ENCODE measurements around the gene HPCAL4. TPM values are rescaled to one million over a fixed set of nuclear protein-coding genes. Genes with fewer than 3 reads are reported as not detected.

HPCAL4 gene
- total RNA-seq, 4 donors from 2014 or later, result 0.55 TPM; not detected in 3

DNA sequence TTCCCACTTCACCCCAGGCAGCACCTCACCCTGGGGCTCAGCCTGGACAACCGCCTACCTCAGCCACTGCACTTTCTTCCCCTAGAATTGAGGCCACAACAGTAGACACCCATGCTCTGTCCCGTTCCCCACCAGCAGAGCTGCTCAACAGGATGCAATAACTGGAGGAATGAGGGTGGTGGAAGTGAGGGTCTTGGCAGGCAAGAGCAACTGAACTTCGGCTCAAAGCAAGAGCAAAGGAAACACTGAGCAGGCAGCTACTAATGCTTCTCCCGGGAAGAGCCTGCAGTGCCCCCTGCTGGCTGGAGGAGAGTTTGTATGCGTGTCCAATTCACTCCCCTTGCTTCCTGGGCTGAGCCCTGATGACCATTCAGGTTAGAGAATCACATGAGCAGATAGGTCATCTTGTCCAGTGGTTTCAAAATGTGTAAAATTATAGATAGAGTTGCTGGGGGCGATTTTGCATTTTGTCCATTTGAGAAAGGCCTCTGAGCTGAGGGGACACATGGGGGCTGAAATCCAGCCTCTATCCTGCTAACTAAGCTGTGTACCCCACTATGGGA lies 33.2 kb downstream of the HPCAL4 start:
- no peak overlapping the region for H3K27ac ChIP-seq
- DNase-seq (ENCODE audit: low spot score in 2 of 2), result no peak
- H3K36me3 ChIP-seq, result no peaks in the 10 kb centered on the region
- H3K4me1 ChIP-seq, result peaks cover 9% of the 10 kb centered on the region
- no peak for TF ChIP-seq POLR2AphosphoS5 (IDR thresholded peaks at IDR 0.05)
- no peak for TF ChIP-seq EP300 (IDR thresholded peaks at IDR 0.05)
- TF ChIP-seq, protein P1, sequence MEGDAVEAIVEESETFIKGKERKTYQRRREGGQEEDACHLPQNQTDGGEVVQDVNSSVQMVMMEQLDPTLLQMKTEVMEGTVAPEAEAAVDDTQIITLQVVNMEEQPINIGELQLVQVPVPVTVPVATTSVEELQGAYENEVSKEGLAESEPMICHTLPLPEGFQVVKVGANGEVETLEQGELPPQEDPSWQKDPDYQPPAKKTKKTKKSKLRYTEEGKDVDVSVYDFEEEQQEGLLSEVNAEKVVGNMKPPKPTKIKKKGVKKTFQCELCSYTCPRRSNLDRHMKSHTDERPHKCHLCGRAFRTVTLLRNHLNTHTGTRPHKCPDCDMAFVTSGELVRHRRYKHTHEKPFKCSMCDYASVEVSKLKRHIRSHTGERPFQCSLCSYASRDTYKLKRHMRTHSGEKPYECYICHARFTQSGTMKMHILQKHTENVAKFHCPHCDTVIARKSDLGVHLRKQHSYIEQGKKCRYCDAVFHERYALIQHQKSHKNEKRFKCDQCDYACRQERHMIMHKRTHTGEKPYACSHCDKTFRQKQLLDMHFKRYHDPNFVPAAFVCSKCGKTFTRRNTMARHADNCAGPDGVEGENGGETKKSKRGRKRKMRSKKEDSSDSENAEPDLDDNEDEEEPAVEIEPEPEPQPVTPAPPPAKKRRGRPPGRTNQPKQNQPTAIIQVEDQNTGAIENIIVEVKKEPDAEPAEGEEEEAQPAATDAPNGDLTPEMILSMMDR (IDR thresholded peaks at IDR 0.05), result peak; percentile 35 to 75
- no peak for TF ChIP-seq POLR2A (IDR thresholded peaks at IDR 0.05)
- H3K4me3 ChIP-seq, result no peak overlapping the region
- 43% methylated on average over 6 of the region's 6 CpGs for WGBS
- no peaks in the 10 kb centered on the region for H3K9me3 ChIP-seq
- no peaks in the 10 kb centered on the region for H3K27me3 ChIP-seq

- WGBS, result 93% methylated on average over 3 of the region's 3 CpGs
- no peak overlapping the region for H3K27ac ChIP-seq
- DNase-seq (ENCODE audit: low spot score in 2 of 2), result no peak
- H3K27me3 ChIP-seq, result no peaks in the 10 kb centered on the region
- no peaks in the 10 kb centered on the region for H3K36me3 ChIP-seq
- H3K4me3 ChIP-seq, result no peak overlapping the region
- TF ChIP-seq EP300 (IDR thresholded peaks at IDR 0.05) (no peak), POLR2AphosphoS5 (IDR thresholded peaks at IDR 0.05) (no peak)
- TF ChIP-seq, protein P1 (IDR thresholded peaks at IDR 0.05), result no peak
- H3K4me1 ChIP-seq, result peaks cover 9% of the 10 kb centered on the region
- H3K9me3 ChIP-seq, result no peaks in the 10 kb centered on the region
These were observed 33.8 kb downstream of the HPCAL4 start for GRCh38 chr1:39657402-39657801.

DNA sequence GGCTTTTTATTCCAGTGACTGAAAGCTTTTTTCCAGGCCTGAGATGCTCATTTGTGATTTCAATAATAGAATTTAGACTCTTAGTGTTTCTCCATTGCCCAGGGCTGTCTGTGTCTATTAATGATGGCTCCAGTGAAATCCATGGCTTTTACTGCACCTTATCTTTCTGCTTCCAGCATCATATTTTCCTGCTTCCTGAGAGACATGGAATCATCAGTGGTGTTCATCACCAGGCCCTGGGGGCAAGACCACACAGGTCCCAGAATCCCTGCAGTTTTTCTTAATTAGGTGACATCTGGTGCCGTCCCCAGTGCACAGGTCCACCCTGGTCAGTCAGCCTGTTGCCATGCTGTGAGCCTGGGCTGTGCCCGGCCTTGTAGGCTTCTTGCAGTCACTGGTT lies 34.8 kb downstream of the HPCAL4 start:
- DNase-seq (ENCODE audit: low spot score in 2 of 2), result no peak
- H3K27ac ChIP-seq, result no peak overlapping the region
- TF ChIP-seq POLR2A (IDR thresholded peaks at IDR 0.05) (no peak), POLR2AphosphoS5 (IDR thresholded peaks at IDR 0.05) (no peak), EP300 (IDR thresholded peaks at IDR 0.05) (no peak)
- TF ChIP-seq, protein P1 (IDR thresholded peaks at IDR 0.05), result no peak
- no peaks in the 10 kb centered on the region for H3K27me3 ChIP-seq
- 85% methylated on average over 2 of the region's 2 CpGs for WGBS
- H3K4me3 ChIP-seq, result no peak overlapping the region
- H3K9me3 ChIP-seq, result no peaks in the 10 kb centered on the region
- H3K4me1 ChIP-seq, result peaks cover 9% of the 10 kb centered on the region
- H3K36me3 ChIP-seq, result no peaks in the 10 kb centered on the region

DNA sequence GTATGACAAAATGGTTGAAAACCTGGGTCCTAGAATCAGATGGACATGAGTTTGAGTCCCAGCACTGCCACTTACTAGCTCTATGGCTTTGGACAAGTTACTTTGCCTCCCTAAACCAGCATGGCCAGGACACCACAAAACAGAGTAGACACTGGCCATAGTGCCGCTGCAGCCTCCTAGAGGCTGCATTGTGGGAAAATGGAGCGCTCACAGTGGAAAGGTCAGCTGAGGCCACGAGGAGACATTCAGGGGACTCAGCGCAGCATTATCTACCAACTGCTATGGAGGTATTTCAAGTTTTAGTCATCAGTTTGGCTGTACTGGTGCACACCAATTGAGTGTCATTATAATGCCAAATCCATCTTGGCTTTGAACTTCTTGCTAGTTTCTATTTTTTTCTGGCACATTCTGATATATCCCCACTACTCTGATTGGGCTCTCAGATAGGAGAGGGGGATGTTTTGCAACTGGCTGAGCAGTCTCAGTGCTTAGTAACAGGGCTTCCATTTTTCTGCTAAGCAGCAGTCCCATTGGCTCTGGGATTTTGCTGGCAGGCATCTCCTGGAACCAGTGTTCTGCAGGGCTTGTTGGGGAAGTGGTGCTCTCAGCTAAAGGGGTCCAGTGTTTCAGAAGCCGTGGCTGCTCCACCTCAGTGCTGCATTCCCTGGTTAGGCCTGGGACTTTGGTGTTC lies 35.5 kb downstream of the HPCAL4 start:
- DNase-seq (ENCODE audit: low spot score in 2 of 2), result no peak
- no peak for TF ChIP-seq EP300 (IDR thresholded peaks at IDR 0.05)
- no peak for TF ChIP-seq POLR2AphosphoS5 (IDR thresholded peaks at IDR 0.05)
- no peak for TF ChIP-seq POLR2A (IDR thresholded peaks at IDR 0.05)
- TF ChIP-seq, protein P1 (IDR thresholded peaks at IDR 0.05), result no peak
- Histone ChIP-seq H3K36me3 (no peaks in the 10 kb centered on the region), H3K4me1 (peaks cover 9% of the 10 kb centered on the region), H3K27me3 (no peaks in the 10 kb centered on the region), H3K9me3 (no peaks in the 10 kb centered on the region), H3K4me3 (no peak overlapping the region), H3K27ac (no peak overlapping the region)
- 86% methylated on average over 5 of the region's 5 CpGs for WGBS

GRCh38 chr1:39654291-39654690 lies 36.9 kb downstream of the HPCAL4 start:
- no peaks in the 10 kb centered on the region for H3K36me3 ChIP-seq
- H3K9me3 ChIP-seq, result no peaks in the 10 kb centered on the region
- H3K4me1 ChIP-seq, result peaks cover 9% of the 10 kb centered on the region
- TF ChIP-seq POLR2A (IDR thresholded peaks at IDR 0.05) (no peak), EP300 (IDR thresholded peaks at IDR 0.05) (no peak), POLR2AphosphoS5 (IDR thresholded peaks at IDR 0.05) (no peak)
- TF ChIP-seq, protein P1 (IDR thresholded peaks at IDR 0.05), result no peak
- H3K27me3 ChIP-seq, result no peaks in the 10 kb centered on the region
- no peak overlapping the region for H3K27ac ChIP-seq
- 79% methylated on average over 7 of the region's 7 CpGs for WGBS
- no peak overlapping the region for H3K4me3 ChIP-seq
- DNase-seq (ENCODE audit: low spot score in 2 of 2), result no peak

Measured in suprapubic skin (tissue), 4 donors.